ENCODE measurements around the gene RAP1GAP.

Gene RAP1GAP

DNA sequence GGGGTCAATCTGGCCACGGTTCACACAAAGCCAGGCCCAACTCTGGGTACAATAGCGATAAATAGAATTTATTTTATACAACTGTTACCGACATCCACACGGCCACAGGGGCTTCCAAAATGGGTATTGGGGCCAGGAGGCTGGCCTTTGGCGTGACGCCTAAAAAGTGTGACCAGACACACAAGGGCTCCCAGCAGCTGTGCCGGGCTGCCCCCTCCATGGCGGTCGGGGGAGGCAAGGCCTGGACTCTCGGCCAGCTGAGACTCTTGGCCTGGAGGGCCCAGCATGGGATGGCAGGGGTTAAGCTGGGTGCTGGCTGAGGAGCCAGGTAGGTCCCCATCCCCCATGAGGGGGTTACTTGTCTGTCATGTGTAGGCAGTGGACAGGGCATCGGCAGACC lies 73.0 kb downstream of the RAP1GAP start:
- no peak for TF ChIP-seq CTCF (IDR thresholded peaks at IDR 0.05; ENCODE audit: low read depth, low read length)
- no peak for DNase-seq (ENCODE audit: extremely low read depth, low read depth)

GRCh38 chr1:21594935-21595897 lies 73.9 kb downstream of the RAP1GAP start:
- TF ChIP-seq CTCF (IDR thresholded peaks at IDR 0.05; ENCODE audit: low read depth, low read length): peak; percentile 79
- peak; percentile 7 for DNase-seq (ENCODE audit: extremely low read depth, low read depth)

- no peak for DNase-seq (ENCODE audit: extremely low read depth, low read depth)
- no peak for TF ChIP-seq CTCF (IDR thresholded peaks at IDR 0.05; ENCODE audit: low read depth, low read length)
Observed at GRCh38 chr1:21594501-21594900, 74.7 kb downstream of the RAP1GAP start.

DNA sequence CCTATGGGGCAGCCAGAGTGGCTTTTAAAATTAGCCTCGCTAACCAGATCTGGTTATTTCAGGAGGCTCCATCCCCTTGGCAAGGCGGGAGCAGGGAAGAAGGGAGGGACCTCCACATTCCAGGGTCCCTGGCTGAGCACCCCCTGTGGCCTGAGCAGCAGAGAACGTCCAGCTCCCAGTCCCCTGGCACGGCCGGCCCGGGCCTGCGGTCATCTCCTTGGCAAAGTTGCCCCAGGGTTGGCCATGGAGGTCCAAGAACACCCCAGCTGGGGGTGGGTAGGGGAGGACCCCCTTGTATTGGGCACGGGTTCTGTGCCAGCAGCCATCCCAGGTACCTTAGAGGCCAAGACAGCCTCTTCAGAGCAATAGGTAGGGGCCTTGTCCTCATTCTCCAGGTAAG lies 75.9 kb downstream of the RAP1GAP start:
- no peak for TF ChIP-seq CTCF (IDR thresholded peaks at IDR 0.05; ENCODE audit: low read depth, low read length)
- no peak for DNase-seq (ENCODE audit: extremely low read depth, low read depth)

- no peak for DNase-seq (ENCODE audit: extremely low read depth, low read depth)
- no peak for TF ChIP-seq CTCF (IDR thresholded peaks at IDR 0.05; ENCODE audit: low read depth, low read length)
Observed at GRCh38 chr1:21592086-21592865, 76.9 kb downstream of the RAP1GAP start.

- DNase-seq (ENCODE audit: extremely low read depth, low read depth): no peak
- TF ChIP-seq CTCF (IDR thresholded peaks at IDR 0.05; ENCODE audit: low read depth, low read length): no peak
Observed at GRCh38 chr1:21590934-21591333, 78.2 kb downstream of the RAP1GAP start.

Data from AG09319 (cell line).